GM20000 (cell line): Measurements from ENCODE around the gene CPAMD8.
"Not testable (repeated sequence)": the region's sequence is repeated elsewhere in the genome, so short reads cannot be mapped to it uniquely, and the experiment has no call there.

ENCODE experiments used
- DNase-seq: peaks from one replicate; pipeline ENCODE4 v3.0.0; 2012; ENCODE audit warnings: low spot score
- TF ChIP-seq, protein P1 (sequence below): IDR thresholded peaks from 2 replicates; pipeline ENCODE4 v1.5.1; 2012; ENCODE audit warnings: mild to moderate bottlenecking, control low read depth; ENCODE audit errors: extremely low read depth, missing control alignments

Gene CPAMD8

DNA sequence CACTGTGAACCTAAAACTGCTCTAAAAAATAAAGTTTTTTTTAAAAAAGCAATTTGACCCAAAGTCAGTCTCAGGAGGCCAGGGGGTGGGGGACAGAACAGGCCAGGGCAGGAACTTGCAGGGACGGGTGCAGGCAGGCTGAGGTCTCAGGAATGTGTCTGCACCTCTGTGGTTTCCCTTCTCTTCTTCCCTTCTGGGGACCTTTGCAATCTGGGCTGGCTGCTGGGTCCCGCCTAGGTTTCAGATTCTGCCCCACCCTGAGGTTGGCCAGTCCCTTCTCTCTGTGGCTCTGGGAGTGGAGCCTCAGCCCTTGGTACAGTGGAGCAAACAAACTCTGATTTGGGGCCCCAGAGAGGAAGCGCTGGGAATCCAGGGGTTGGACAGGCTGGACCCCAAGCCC, 143.1 kb downstream of the CPAMD8 start:
- DNase-seq, result no peak
- TF ChIP-seq, protein P1, sequence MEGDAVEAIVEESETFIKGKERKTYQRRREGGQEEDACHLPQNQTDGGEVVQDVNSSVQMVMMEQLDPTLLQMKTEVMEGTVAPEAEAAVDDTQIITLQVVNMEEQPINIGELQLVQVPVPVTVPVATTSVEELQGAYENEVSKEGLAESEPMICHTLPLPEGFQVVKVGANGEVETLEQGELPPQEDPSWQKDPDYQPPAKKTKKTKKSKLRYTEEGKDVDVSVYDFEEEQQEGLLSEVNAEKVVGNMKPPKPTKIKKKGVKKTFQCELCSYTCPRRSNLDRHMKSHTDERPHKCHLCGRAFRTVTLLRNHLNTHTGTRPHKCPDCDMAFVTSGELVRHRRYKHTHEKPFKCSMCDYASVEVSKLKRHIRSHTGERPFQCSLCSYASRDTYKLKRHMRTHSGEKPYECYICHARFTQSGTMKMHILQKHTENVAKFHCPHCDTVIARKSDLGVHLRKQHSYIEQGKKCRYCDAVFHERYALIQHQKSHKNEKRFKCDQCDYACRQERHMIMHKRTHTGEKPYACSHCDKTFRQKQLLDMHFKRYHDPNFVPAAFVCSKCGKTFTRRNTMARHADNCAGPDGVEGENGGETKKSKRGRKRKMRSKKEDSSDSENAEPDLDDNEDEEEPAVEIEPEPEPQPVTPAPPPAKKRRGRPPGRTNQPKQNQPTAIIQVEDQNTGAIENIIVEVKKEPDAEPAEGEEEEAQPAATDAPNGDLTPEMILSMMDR, result no peak

DNA sequence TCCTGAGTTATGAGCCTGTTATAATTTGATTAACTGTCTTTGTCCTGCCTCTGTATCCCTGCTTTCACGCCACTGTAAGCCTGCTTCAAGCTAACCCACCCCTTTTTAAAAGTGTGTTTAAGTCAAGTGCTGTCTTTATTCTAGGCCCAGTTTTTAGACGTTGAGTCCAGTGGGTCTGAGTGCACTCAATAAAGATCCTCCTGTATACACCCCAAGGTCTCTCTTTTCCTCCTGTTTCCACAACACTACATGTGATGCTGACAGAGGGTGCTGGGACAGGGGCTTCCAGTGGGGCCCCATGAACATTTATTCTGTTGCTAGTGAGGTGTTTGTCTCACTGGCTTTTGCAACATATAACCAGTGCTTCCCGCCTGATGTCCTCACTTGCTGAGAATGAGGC, 144.5 kb downstream of the CPAMD8 start:
- TF ChIP-seq, protein P1, result no peak
- no peak for DNase-seq

DNA sequence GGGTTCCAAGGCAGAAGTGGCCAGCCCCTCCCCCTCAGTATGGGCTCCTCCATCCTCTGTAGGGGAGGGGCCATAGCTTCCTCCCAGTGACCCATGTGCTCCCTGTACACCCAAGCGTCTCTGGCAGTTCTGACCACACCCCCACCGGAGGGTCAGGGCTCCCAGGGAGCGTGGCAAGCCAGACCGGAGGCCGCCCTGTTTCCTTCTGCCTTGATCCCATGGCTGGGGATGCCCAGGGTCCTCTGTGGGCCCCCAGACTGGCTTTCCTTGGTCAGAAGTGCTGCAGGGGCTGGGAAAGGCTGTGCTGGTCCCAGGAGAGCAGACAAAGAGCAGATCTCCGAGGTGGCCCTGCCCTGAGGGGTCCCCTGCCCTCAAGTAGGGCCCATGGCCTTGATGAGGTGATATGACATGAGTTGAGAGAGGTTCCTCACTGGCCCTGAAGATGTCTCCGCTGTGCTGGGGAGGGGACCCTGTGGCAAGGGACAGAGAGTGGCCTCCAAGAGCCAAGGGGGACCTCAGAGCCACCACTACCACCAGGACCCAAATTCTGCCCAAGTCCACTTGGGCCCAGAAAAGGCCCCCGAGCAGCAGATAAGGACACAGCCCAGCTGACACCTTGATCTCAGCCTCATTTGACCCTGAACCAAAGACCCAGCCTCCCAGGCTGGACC, 145.6 kb downstream of the CPAMD8 start:
- TF ChIP-seq, protein P1, result no peak

DNA sequence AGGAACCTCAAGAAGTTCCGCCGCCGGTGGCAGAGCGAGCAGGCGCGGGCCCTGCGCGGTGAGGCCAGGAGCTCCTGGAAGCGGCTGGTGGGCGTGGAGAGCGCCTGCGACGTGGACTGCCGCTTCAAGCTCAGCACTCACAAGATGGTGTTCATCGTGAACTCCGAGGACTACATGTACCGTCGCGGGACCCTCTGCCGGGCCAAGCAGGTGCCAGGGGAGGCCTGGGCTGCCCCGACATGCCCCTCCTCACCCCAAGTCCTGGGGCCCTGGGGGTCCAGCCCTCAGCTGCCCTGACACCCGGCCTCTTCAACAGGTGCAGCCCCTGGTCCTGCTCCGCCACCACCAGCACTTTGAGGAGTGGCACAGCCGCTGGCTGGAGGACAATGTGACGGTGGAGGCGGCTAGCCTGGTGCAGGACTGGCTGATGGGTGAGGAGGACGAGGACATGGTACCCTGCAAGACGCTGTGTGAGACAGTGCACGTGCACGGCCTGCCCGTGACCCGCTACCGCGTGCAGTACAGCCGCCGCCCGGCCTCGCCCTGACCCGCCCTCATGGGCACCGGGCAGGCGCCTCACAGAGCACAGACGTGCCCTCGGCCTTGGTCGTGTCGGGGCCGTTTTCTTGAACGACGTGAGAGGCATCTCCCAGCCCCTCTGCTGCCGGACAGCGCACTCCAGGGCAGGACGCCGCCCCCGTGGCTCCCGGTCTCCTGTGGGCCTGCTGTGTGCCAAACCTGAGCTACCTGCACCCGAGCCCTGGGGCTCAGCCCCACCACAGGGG, 148.2 kb downstream of the CPAMD8 start:
- DNase-seq, result no peak
- TF ChIP-seq, protein P1, result no peak

More for the DNA sequence above, 145.6 kb downstream of the CPAMD8 start:
- no peak for DNase-seq

DNA sequence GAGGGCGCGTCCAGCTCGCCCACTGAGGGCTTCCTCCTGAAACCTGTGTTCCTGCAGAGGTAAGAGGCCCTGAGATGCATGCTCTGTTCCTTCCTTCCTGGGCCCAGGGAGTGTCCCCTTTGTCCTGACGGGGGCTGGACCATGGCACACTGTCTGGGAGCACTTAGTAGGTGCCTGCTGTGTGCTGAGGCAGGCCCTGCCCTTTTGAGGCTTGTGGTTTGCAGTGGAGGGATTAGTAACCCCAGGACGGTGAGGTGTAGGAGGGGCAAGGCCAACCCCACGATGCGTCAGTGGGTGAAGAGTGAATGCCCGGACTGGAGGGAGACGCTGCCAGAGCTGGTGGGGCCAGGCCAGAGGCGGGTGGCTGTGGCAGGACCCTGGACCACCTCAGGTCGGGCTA, 149.0 kb downstream of the CPAMD8 start:
- DNase-seq, result no peak
- TF ChIP-seq, protein P1, result no peak

DNA sequence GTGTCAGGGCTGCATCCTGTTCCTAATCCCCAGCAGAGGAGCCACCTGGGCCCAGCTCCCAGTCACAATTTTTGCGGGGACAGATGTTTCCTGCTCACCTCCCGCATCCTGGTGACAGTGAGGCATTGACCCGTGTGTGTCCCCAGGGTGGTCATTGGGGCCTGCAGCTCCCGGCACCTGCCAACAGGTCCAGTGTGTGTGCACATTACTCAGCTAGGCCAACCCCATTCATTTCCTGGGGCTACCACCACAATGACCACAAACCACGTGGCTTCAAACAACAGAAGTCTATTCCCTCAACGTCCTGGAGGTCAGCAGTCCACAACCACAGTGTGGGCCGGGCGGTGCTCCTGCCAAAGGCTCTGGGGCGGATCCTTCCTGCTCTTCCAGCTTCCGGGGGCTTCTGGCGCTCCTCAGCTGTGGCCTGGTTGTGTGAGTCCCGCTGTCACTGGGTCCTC, 149.7 kb downstream of the CPAMD8 start:
- DNase-seq, result peak; percentile 58
- TF ChIP-seq, protein P1, result no peak

DNA sequence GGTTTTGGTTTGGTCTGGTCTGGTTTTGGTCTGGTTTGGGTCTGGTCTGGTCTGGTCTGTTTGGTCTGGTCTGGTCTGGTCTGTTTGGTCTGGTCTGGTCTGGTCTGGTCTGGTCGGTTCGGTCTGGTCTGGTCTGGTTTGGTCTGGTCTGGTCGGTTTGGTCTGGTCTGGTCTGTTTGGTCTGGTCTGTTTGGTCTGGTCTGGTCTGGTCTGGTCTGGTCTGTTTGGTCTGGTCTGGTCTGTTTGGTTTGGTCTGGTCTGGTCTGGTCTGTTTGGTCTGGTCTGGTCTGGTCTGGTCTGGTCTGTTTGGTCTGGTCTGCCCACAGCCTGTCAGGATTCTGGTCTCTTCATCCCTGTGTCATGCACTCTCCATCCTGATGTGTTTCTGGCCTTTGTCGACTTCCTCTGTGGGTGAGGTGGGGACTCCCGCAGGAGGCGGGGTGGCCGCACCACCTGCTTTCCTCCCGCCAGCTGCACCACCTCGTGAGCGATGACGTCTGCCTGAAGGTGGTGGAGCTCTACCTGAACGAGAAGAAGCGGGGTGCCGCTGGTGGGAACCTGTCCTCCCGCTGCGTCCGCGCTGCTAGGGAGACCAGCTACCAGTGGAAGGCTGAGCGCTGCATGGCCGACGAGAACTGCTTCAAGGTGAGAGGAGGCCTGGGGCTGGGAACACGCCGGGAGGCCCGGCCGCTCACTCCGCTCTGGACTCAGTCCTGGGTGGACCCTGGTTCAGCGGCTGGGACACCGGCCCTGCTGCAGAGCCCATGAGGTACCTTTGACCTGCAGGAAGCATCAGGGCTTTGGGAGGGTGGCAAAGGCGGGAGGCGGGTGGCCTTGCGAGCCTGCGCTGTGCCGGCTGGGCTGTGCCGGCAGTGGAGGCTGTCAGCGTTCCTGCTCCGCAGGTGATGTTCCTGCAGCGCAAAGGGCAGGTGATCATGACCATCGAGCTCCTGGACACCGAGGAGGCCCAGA, 150.7 kb downstream of the CPAMD8 start:
- TF ChIP-seq, protein P1, result no peak
- DNase-seq, result no peak

DNA sequence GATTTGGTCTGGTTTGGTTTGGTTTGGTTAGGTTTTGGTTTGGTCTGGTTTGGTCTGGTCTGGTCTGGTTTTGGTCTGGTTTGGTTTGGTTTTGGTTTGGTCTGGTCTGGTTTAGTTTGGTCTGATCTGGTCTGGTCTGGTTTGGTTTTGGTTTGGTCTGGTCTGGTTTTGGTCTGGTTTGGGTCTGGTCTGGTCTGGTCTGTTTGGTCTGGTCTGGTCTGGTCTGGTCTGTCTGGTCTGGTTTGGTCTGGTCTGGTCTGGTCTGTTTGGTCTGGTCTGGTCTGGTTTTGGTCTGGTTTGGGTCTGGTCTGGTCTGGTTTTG, 151.7 kb downstream of the CPAMD8 start:
- DNase-seq, result not testable (repeated sequence)
